Measurements from ENCODE around the gene BCL7B. TPM values are rescaled to one million over a fixed set of nuclear protein-coding genes. Genes with fewer than 3 reads are reported as not detected.

The BCL7B gene
- total and polyA plus RNA-seq, 9 donors: 29.5 to 52.4 (median 34.0) TPM

GRCh38 chr7:73595358-73595757, 37.9 kb upstream of the BCL7B start:
- WGBS, 3 donors: 82 to 92% (median 88%) methylated on average over 9 of the region's 9 CpGs
- DNase-seq: no peak
- TF ChIP-seq CTCF (IDR thresholded peaks at IDR 0.05) (no peak), EP300 (IDR thresholded peaks at IDR 0.05) (no peak), POLR2A (IDR thresholded peaks at IDR 0.05) (no peak)
- H3K4me3 ChIP-seq: no peak overlapping the region
- intact Hi-C loops (cut with DNase I): no loop called here
- no peaks in the 10 kb centered on the region for H3K9me3 ChIP-seq
- H3K27ac ChIP-seq: no peak overlapping the region
- H3K36me3 ChIP-seq: no peaks in the 10 kb centered on the region
- no peaks in the 10 kb centered on the region for H3K27me3 ChIP-seq
- H3K4me1 ChIP-seq (ENCODE audit: insufficient read depth): no peaks in the 10 kb centered on the region

- Histone ChIP-seq H3K9me3 (no peaks in the 10 kb centered on the region), H3K27me3 (no peaks in the 10 kb centered on the region), H3K27ac (no peak overlapping the region), H3K4me3 (no peak overlapping the region), H3K36me3 (no peaks in the 10 kb centered on the region), H3K4me1 (ENCODE audit: insufficient read depth) (no peaks in the 10 kb centered on the region)
- 69 to 81% (median 74%) methylated on average over 13 to 14 of the region's 14 CpGs for WGBS, 3 donors
- DNase-seq: no peak
- intact Hi-C loops (cut with DNase I): no loop called here
- TF ChIP-seq EP300 (IDR thresholded peaks at IDR 0.05) (no peak), POLR2A (IDR thresholded peaks at IDR 0.05) (no peak), CTCF (IDR thresholded peaks at IDR 0.05) (no peak)
Observed at GRCh38 chr7:73593207-73594045, 35.9 kb upstream of the BCL7B start.

DNA sequence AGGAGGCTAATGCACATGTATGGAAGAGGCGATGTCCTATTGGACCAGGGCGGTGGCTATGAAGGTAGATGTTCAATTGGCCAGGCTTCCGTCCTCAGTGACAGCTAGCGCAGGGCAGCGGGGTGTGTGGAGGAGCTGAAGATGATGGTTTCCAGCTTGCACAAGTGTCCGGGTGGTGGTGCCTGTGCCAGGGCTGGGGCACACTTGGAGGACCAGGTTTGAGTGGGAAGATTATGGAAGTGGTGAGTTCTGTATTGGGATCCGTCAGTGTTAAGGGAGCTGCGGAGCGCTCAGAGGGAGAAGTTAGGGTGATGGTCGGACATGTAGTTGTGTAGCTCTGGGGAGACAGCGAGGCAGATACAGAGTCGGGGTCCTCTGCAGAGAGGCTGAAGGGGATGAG, 29.4 kb upstream of the BCL7B start:
- peaks cover 4% of the 10 kb centered on the region for H3K4me1 ChIP-seq (ENCODE audit: insufficient read depth)
- H3K9me3 ChIP-seq: no peaks in the 10 kb centered on the region
- no peak for DNase-seq
- WGBS, 3 donors: 95 to 96% (median 95%) methylated on average over 12 of the region's 12 CpGs
- no peak overlapping the region for H3K4me3 ChIP-seq
- no peaks in the 10 kb centered on the region for H3K27me3 ChIP-seq
- H3K36me3 ChIP-seq: no peaks in the 10 kb centered on the region
- peak overlapping the region in 1 of 2 donors; percentile 65 for H3K27ac ChIP-seq
- TF ChIP-seq POLR2A (IDR thresholded peaks at IDR 0.05) (no peak), EP300 (IDR thresholded peaks at IDR 0.05) (no peak), CTCF (IDR thresholded peaks at IDR 0.05) (no peak)
- intact Hi-C loops (cut with DNase I): no loop called here

GRCh38 chr7:73585196-73585595, 27.7 kb upstream of the BCL7B start:
- H3K4me3 ChIP-seq: no peak overlapping the region
- H3K36me3 ChIP-seq: no peaks in the 10 kb centered on the region
- TF ChIP-seq POLR2A (IDR thresholded peaks at IDR 0.05) (no peak), CTCF (IDR thresholded peaks at IDR 0.05) (no peak), EP300 (IDR thresholded peaks at IDR 0.05) (no peak)
- WGBS, 3 donors: 75 to 82% (median 77%) methylated on average over 2 of the region's 2 CpGs
- no peaks in the 10 kb centered on the region for H3K27me3 ChIP-seq
- DNase-seq: no peak
- H3K27ac ChIP-seq: no peak overlapping the region
- H3K4me1 ChIP-seq (ENCODE audit: insufficient read depth): peaks cover 4% of the 10 kb centered on the region
- intact Hi-C loops (cut with DNase I): no loop called here
- no peaks in the 10 kb centered on the region for H3K9me3 ChIP-seq

All from ovary (tissue), 9 donors.